GM21825 (cell line): ENCODE measurements around the gene GUCY1A2.
"Not testable (repeated sequence)": the region's sequence is repeated elsewhere in the genome, so short reads cannot be mapped to it uniquely, and the experiment has no call there.

Source experiments
- ATAC-seq: cut with Tn5 transposase; IDR thresholded peaks from one replicate; pipeline ENCODE4 v1.9.1; 2021; ENCODE audit warnings: mild to moderate bottlenecking, moderate library complexity; ENCODE audit not compliant: unreplicated experiment

GUCY1A2 gene

DNA sequence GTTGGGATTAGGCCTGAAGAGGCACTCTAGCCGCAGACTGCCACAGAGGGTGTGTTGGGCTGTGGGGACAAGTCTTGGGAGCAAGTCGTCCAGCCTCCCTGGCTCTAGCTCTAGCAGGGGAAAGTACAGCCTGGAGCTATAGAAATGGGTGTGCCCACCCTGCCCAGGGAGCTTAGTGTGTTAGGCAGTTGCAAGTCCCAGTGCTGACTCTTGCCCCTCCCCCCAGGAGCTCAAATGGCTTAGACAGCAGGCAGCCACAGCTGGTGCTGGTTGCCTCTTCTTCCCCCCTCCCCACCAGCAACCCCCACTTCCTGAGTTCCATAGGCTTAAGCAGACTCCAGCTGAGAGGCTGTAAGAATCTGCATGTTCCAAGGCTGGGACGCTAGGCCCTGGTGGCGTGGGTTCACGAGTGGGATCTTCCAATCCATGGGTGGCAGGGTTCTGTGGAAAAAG lies 61.2 kb downstream of the GUCY1A2 start:
- no peak for ATAC-seq

DNA sequence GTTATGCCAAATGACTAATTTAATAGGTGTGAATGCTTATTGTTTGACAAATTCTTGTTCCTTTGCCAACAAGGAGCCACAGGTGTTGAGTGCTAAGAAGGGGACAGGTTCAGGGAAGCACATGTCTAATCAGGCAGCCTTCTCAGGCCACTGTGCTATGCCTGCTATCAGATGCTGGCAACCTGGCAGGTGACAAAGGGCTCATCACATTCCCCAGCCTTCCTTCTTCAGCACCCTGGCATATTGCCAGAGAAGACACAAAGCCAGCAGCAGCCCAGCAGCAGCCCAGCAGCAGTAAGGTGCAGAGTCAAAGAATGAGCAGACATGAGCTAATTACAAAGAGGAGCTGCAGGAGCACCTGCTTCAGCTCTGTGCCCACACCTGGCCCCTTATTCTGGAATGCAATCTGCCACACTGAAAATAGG lies 68.2 kb downstream of the GUCY1A2 start:
- ATAC-seq, result no peak

DNA sequence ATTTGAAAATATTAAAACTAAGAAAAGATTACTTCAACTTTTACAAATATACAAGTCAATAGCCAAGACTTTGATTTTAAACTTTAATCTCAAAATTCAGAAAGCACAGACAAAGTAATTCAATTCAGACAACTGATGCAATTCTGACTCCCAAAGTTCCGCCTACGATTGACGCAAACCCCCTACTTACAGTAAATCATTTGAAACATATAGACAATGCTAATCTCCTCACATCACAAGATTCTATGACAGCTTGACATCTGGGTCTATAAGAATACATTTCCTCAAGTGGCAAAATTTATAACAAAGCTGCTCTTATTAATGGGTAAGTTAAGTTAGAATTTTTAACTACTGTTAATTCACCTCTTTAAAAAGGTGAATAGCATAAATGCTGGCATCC lies 75.2 kb downstream of the GUCY1A2 start:
- no peak for ATAC-seq

DNA sequence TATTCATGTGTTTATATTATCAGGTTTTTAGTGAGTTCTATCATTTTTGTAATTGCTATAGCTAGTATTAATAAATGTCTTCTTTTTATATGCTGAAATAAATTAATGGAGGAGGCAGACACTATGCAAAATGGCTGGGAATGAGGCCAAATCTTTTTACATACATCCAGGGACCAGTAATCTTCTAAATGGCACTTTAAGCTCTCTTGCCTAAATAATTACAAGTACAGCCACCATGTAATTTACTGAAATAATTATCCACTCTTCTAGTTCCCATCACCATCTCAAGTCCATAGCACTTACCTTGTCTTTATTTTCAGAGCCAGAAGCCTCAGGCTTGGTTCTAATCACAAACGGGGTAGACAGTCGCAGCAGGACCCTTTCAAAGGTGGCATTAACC lies 79.1 kb downstream of the GUCY1A2 start:
- ATAC-seq, result no peak

DNA sequence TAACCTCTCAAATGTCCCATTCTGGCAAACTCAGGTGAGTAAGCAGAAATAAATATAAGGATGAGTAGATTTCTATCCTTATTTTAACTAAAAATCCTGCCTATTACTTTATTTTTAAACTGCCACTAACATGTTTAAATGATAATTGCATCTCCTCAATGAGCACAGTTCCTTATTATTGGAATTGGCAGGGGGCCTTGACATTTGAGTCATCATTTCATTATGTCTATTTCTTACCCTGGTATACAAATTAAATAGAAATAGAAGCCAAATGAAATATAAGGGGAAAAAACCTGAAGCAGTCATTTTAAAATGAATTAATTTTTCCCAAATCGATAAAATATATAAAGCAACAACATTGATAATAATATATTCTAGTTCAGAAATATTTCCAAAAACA lies 81.2 kb downstream of the GUCY1A2 start:
- ATAC-seq, result no peak

DNA sequence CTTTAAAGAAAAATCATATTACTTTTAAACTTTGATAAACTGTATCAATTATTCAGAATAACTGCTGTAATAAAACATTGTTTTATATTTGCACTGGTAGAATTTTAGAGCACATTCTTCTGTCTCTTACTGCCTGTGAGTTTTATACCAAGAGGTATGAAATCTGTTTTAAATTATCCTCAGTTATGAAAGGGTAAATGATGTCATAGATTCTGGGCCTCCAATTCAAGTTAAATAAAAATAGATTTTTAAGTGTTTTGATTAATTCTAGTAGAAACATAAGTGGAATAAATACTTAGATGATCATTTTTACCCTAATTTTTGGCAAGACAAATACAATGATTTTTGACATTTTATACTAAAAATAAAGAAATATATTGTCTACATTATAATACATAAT lies 93.0 kb downstream of the GUCY1A2 start:
- ATAC-seq, result no peak

DNA sequence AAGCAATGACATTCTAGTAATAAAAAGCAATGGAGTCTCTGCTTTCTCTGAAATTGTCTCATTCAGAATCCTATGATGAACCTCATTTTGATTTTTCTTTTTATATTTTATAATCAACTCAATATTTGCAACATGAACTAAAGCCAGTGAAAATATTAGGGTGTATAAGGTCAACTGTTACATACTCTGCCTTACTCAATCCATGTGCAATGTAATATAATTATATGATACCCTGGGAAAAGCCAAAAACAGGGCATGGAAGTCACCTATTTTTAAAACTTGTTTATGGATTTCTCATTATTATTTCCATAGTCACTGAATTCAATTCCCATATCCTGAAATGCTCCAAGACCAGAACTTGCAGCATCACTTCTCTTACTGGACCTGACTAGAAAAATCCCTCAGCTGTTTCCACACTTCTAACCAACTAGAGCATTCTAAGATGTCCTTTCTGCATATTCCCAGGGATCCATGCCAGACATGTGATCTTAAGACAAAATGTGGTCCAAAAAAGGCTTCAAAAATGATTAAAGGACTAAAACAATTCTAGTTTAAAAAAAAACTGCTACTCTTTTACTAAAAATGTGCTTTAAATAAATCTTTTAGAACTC lies 97.3 kb downstream of the GUCY1A2 start:
- ATAC-seq, result no peak

DNA sequence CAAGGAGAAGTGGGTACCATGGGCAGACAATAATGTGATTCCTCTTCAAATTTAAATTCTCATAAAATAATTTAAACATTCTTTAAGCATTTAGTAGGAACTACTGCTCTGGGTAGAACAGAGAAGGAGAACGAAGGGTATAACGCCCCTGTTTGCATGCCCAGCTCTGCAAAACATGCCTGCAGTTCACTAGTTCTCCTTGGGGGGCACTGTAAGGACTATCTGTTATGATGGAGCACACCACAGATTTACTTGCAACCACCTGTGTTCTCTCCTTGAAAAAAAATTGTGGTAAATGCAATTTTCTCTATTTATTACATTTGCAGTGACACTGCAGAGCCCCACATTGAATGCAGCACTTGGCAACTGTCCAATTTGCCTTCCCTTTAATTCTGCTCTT lies 100.3 kb downstream of the GUCY1A2 start:
- ATAC-seq, result no peak

DNA sequence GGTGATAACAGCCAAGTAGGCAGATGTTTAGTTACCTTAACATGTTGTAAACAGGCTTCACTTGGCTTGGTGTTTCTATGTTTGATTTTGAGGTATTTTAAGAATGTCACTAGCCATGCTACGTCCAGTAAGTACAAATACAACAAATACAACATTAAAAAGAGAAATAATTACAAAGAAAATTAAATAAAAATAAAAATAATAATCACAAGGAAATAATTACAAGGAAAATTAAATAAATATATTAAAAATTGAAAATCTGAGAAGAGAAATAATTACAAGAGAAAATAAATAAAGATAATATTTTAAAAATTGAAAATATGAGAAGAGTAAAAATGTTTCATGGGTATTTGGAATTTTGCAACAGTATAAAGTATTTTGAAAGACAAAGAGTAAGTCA lies 103.9 kb downstream of the GUCY1A2 start:
- no peak for ATAC-seq

DNA sequence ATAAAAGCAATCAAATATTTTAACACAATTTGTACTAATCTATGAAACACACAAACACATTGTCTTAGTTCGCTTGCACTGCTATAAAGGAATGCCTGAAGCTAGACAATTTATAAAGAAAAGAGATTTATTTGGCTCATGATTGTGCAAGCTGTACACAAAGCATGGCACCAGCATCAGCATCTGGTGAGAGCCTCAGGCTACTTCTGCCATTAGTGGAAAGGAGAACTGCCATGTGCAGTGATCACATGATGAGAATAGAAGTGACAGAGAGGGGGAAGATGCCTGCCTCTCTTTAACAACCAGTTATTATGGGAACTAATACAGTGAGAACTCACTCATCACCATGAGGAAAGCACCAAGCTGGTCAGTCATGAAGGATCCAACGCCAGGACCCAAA lies 105.1 kb downstream of the GUCY1A2 start:
- no peak for ATAC-seq

DNA sequence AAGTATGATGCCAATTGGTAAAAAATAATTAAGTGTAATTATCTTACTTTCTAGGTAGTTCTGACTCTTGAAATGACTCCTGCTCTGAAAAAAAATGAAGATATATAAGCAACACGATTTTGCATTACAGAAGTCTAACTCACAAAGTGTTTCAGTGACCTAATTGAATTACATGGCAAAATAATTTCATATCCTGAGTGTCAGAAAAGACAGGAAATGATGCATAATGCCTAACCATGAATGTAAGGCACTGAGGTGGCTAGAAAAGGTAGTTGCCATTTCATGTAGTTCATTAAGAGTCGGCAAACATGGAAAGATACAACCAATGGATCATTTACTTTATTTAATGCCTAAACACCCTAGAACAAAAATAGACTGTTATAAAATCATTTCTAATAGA lies 113.5 kb downstream of the GUCY1A2 start:
- no peak for ATAC-seq

DNA sequence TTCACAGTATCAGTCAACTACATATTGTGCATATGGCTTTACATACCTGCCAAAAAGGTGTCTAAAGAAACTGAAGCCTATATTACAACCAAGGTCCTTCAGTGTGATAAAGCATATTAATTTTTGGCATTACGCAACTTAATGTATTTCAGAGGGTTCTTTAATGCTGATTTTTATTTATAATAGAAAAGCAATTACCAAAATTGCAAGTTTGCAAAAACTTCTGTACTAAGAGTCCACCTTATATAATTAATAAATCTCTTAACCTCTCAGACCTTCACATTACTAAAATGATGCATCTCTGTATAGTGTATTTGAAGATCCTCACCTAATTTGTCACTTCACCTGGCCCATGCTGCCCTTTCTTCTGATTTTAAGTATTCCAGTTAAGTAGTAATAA lies 128.6 kb downstream of the GUCY1A2 start:
- no peak for ATAC-seq

DNA sequence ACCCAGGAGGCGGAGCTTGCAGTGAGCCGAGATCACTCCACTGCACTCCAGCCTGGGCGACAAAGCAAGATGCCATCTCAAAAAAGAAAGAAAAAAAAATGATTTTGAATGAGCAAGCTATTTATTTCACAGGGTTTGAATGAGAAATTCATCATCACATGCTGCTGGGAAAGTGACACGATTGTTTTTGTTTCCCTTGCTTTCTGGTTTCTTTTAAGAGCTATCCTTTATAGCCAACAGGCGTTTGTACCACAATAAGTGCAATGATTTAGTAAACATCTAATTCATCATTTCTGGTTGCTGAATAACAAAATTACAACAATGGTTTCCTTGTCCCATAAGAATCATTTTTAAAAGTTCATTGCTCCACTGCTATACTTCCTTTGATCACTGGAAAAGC lies 129.9 kb downstream of the GUCY1A2 start:
- ATAC-seq, result no peak

DNA sequence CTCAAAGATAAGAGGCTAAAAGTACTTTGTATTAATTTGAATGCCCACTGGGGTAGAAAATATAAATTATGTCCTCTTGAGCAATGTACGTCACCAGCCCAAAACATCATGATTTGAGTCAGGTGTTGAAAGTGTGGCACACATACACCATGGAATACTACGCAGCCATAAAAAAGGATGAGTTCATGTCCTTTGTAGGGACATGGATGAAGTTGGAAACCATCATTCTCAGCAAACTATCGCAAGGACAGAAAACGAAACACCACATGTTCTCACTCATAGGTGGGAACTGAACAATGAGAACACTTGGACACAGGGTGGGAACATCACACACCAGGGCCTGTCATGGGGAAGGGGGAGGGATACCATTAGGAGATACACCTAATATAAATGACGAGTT lies 134.6 kb downstream of the GUCY1A2 start:
- not testable (repeated sequence) for ATAC-seq

DNA sequence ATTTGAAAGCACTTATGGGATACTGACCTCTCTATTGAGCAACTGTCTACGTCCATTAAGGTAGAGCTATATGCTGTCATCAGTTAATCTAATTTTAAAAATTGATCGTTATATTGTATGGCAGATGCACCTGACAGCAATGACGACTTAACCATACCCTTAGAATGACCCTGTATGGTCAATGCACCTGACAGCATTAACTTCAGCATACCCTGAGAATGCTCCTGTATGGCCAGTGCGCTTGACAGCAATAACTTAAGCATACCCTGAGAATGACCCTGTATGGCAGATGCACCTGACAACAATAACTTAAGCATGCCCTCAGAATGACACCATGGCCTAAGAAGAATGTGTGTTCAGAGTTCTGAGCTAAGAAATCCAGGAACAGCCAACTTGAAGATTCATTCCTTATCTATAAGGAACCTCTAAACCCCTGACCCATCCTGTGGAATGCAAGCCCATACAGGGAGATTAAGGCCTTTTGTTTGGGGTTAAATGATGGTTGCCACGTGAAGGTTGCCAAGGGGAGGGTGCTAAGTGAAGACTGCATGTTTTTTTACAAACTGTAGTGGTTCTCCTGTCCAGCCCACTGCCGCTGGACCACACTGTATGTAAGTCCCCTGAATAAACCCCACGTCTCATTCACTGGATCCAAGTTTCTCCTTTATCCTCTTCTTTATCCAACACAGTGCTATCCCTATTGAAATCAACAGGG lies 138.3 kb downstream of the GUCY1A2 start:
- no peak for ATAC-seq

DNA sequence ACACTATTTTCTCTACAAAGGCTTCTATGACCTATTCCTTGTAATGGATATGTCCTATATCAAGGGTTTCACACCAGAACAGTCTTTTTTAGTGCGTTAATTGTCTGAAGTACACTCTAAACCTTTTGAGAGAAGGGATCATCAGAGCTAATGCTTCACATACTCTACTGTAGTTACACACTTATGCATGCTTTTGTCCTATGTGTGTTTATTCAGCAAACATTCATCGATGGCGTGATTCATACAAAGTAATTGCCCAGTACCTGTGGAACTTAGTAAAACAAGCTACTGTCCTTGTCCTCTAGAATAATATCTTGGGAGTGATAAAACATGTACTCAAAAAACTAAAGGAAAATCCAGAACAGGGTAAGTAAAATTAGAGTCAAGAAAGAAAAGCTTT lies 139.2 kb downstream of the GUCY1A2 start:
- no peak for ATAC-seq

DNA sequence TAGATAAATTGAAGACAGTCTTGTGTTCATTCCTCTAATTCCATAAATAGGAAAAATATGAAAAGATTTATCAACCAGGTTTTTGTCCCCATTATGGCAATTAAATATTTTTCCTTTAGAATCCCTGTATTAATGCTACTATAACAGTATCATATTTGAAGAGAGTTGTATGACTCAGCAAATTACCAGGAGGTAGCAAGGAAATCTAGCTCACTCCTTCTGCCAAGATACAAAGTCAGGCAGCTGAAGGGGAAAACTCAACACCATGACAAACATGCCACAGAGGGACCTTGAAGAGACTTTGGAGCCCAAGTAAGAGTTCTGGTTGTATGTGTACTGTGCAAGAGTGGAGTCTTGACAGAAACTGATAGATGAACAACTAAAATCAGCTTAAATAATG lies 143.3 kb downstream of the GUCY1A2 start:
- no peak for ATAC-seq

DNA sequence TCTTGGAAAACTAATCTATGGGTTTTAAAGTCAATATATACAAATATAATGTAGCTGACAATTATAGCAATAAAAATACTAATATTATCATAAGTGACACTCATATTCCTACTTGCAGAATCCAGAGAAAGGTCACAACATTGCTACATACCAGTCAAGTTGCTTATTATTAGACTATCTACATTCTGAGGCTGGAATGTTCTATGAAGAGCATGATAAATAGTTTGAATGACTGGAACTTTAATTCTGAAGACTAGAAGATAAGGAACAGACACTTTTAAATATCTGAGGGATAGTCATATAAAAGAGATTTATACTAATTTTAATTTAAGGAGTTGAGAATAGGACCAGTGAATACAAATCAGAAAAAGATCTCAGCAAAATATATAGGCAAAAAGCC lies 146.0 kb downstream of the GUCY1A2 start:
- no peak for ATAC-seq

DNA sequence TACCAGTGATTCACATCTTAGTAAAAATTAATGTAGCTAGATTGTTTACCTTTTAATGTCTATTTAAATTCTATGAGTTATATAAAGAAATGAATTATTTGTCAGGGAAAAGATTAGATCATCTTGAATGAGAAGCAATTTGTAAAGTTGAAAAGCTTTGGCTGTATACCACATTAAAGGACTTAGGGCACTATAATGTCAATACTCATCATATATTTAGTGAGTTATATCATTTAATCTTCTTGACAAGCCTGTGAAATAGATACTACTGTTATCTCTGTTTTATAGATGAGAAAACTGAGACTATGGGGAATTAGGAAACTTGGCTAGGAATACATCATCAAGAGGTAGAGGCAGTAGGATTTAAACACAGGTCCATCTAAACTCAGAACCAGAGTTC lies 160.1 kb downstream of the GUCY1A2 start:
- ATAC-seq, result no peak

DNA sequence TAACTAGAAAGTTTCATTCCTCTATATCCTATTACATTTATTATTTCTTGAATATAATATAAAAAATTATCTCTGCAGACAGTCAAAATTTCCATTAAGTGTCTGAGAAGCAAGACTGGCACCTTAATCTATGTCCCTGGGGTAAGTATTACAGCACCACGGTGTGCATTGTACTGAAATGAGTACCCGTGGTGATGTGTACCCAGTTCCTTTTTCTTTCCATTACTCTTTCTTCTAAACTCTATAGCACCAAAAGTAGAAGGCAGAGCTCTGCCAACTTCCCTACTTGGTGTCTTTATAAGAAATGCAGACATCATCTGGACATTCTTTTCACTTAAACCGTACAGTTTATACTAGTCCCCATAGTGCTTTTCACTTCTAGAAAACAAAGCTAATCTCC lies 161.7 kb downstream of the GUCY1A2 start:
- no peak for ATAC-seq

DNA sequence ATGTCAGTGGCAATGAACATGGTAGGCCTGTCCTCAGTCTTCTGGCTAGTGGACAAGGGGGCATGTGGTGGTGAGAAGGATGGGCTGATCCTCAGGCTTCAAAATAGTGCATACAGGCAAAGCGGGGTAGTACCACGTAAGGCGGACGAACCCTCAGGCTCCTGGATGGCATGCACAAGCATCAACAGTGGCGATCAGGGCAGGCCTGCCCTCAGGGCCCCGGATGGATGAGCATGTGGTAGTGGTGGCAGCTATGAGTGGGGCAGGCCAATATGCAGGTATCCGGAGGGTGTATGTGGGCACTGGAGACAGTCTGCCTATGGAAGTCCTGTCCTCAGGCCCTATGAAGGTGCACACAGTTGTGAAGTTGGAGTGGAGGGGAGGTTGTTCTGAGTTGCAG lies 163.8 kb downstream of the GUCY1A2 start:
- no peak for ATAC-seq

DNA sequence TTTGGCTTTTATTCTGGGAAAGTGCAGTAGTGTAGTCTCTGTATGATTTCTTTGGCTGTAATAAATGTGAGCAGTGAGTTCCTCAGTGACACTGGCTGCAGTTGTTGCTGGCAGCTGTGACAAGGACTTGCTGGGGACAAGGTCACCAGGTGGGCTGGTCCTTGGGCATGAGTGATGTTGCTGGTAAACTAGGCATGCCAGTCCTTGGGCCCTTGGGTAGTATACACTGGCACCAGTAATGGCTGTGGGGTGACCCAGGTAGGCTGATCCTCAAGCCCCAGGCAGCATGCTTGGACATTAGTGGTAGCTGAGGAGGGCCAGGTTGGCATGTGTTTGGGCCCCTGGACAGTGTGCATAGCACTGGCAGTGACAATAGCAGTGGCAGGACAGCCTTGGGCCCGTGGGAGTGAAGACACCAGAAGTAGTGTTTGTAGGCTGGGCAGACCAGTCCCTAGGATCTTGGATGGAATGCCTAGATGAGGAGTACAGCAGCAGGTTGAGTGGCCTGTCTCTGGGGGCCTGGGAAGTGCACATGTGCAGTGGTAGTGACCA lies 164.3 kb downstream of the GUCY1A2 start:
- ATAC-seq, result no peak

DNA sequence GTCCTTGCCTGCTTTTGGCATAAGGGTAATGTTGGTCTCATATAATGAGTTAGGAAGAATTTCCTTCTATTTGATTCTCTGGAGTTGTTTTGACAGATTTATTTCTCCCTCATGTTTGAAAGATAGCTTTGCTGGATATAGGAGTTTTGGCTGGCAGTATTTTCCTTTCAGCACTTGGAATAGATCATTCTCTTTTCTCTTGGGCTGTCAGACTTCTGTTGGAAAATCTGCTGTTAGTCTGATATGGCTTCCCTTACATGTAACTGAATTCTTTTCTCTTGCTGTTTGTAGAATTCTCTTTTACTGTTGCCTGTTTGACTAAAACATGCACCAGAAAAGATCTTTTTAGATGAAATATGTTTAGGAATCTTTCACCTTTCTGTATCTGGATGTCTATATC lies 165.5 kb downstream of the GUCY1A2 start:
- no peak for ATAC-seq
